ENCODE data around the gene ABLIM1.
"Not testable (repeated sequence)": the region's sequence is repeated elsewhere in the genome, so short reads cannot be mapped to it uniquely, and the experiment has no call there.

The ABLIM1 gene

DNA sequence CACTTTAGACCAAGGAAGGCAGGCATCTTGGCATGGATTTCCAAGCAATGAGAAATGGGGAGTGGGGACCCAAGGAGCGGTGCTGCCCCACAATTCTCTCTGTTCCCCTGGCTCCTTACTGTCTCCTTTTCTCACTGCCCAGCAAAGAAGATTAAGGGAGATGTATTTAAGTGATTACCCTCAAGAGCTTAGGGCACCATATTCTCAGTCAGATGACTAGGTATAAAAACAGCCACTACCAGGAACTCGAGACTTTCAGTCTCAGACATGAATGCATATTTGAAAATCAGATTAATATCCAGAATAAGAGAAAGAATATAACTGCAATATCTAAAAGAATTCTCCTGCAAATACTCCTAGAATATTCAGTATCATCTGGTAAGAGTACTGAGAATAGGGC lies at the start of gene ABLIM1:
Gene ABLIM1 (minus strand): TSS at position 101 of the 400 bp plus-strand sequence. CDS start 75 bp downstream, at position 26.
- DNase-seq: no peak

DNA sequence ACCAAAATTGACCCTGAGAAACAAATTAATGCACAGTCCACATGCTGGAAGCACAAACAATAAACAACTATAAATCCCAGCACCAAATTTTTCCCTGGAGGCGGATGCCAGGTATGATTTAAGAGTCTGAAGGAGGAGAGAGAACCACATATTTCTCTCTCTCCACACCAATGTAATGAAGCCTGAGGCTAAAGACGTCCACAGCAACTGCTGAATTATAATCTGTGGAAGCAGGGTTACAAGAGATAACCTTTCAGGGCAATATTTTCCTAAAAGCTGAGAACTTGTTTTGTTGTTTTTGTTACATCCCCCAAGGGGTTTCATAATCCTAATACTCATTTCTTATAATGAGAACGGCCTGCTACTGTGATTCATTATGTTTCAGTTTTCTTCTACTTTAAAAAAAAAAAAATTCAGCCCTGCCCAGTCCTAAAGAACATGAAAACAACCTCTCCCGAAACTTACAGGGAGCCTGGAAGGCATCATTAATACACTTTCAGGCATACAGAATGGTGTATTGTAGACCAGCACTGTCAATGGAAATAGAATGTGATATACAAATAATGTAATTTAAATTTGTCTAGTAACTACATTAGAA lies 48.5 kb upstream of the ABLIM1 start:
- DNase-seq: no peak

DNA sequence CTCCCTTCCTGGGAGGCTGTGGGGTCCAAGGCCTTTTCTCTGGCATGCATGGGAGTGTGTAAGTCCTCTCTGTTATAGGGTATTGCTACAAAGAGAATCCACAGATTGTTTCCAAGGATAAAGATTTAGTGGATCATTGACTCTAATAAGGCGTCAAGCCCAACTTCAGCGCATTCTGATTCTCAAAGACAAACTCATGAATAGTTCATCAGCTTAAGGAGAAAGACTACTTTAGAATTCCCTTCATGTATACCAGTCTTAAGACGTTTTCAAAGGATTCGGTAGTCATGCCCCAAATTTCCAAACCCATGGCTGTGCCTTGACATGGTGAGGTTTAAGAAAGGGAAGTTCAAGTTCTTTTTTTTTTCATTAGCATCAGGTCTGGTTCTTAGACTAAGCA lies 46.6 kb upstream of the ABLIM1 start:
- no peak for DNase-seq

DNA sequence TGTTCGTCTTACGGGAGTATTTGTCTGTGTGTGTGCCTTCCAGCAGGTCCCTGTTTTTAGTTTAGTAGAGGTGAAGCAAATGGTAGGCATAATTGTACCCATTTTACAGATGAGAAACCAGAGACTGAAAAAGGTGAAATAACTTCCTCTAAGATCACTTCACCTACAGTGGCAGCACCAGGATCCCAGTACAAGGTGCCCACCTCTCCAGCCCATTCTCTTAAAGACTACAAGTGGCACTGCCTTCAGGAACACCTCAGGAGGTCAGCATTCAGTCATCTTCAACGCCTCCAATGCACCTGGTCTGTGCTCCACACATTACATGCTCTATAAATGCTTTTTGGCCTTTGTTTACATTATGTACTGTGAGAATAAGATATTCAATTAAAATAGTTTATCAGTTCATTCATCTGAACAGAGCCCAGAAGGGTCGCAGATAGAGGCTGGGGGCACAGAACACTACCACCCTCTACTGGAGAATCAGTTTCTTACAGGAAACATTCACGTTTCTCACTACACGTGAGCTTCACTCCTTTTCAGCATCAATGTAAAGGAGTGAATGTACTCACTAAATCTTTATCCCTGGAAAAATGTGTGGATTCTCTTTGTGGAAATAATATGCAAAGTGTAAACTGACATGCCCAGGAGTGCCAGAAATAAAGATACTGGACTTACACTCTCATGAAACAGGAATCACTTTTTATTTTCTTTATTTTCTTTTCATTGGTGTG lies 45.5 kb upstream of the ABLIM1 start:
- peak; percentile 30 for DNase-seq

DNA sequence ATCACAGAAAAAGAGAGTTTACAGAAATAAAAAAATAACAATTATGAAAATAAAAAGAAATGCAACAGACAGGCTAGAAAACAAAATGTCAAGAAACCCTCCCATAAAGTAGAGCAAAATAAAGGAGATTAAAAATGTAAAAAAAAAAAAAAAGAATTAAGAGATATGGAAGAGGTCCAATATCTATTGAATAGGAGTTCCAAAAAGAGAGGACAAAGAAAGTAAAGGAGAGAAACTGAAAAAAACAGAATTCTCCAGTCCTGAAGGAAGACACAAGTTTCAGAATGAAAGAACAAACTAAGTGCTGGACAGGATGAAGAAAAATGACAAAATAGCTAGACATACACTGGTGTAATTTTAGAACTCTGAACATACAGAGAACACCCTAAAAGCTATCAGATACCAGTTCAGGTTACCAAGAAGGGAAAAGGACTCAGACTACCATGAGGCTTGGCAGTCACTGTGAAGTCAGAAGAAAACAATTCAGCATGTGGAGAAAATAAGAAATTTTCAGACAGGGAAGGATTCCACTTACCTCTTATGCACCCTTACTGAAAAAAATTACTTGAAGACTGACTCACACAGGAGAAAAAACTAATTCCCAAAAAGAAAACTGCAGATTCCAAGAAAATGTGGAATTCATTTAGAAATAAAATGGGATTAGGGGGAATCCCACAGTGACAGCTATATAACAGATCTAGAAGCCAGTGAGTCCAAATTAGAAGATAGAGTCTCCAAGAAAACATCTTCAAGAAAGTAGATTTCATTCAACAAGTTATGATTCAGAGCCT lies 40.4 kb upstream of the ABLIM1 start:
- no peak for DNase-seq

DNA sequence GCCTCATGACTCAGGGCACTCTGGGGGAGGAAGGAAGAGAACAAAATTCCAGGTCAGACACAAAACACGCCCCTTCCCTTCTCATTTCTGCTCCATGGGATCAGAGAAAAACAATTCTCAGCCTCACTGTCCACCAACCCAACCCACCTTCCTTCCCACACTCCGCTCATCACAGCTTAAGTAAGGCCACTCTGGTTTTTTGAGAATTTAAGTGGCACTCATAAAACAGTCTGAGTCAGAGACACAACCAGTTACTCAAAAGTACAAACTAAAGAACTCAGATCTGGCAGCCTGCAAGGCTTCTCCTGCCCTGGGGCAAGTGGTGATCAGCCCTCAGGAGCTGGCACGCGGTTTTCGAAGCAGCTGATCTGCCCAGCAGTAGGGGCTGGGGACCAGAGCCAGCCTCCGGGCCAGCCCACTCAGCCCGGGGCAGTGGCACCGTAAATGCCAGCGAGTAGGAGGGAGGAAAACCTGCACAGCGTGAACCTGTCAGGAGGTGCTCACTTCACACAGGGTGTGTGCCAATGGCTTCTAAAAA lies 39.1 kb upstream of the ABLIM1 start:
- no peak for DNase-seq

DNA sequence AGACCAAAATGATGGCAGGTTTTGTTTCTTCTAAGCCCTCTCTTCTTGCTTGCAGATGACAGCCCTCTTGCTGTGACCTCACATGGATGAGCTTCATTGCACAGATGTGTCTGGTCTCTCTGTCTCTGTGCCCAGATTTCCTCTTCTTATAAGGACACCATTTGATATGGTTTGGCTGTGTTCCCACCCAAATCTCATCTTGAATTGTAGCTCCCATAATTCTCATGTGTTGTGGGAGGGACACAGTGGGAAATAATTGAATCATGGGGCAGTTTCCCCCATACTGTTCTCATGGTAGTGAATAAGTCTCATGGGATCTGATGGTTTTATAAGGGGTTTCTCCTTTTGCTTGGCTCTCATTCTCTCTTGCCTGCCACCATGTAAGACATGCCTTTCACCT lies 38.2 kb upstream of the ABLIM1 start:
- not testable (repeated sequence) for DNase-seq

DNA sequence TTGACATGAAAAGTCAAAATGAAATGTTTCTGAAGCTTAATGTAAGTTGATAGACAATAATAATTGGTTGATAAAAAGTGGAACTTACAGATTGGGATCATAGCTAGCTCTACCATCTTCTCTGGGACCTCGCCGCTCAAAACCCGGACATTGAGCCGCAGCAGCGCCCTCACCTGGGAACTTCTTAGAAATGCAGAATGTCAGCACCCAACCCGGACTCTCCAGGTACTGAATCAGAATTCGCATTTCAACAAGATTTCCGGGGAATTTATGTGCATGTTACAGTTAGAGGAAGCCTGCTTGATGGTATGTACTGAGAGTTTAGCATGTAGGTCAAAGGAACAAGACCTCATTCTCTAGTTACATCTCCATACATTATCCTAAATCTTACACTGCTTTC lies 36.7 kb upstream of the ABLIM1 start:
- DNase-seq: peak; percentile 37

DNA sequence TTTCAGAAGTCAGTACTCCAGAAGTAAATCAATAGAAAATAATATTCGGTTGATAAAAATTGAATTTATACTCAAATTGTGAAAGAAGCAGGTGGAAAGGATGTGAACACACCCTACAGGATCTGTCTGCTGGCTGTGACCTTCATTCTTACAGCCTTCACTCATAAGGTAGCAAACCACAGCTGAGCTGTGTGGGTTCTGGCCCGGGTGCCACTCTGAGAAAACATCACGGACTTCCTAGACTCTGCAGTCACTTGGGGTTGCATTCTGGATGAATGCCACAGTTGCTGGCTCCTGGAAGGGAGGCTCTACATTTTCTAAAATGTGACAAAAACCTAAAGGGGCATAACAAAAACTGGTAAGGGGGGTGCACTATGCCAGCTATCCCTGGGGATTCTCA lies 36.0 kb upstream of the ABLIM1 start:
- no peak for DNase-seq

DNA sequence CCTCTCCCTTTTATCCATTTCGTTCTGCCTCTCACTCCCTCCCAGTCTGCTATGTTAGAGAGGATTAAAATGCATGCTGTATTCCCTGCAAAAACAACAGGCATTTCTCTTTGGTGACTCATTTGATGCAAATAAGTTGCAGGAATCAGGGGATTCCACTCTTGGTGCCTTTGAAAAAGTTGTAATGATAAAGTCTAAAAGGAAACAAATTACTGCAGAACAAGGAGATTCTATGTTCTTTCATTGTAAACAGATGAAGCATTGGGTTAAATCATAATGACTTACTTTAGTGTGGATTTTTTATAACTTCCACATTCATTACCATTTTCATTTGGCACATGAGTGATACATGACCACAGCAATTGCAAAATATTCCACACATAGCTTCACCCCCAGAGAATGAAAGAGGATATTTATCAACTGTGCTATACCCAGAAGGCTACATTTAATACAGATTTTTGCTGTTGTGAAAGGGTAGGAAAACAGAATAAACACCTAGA lies 33.4 kb upstream of the ABLIM1 start:
- DNase-seq: no peak

DNA sequence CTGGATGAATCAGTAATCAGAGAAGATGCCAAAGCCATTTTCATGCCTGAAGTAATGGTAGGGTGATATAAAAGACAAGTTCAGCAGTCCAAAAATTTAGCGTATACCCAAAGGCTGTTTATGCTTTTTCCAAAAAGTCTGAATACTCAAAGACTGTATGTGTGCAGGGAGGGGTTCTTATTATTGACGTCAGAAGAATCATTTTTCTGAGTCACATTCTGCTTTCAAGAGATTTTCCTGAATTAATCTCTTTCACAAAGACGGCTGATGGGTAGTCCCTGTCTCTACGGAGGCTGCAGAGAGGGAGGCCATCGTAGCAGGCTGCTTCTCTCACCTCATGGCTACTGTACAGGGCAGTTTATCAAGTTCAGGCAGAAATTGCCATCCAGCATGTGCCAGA lies 30.7 kb upstream of the ABLIM1 start:
- DNase-seq: no peak

DNA sequence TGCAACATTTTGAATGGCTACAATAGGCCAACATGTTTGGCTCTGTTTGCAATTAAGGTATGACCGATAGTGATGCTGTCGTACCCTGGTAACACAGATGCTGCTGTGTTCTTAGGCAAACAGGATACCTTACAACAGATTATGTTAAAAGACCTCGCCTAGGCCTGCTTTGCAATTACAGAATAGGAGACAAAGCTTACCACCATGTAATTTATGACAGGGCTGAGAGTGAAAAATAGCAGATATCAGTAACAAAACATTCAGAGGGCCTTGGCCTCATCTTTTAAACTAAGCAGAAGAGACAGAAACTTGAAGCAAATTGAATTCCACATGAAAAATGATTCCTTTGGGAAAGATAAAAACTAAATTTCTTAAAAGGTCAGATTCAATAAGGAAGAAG lies 29.4 kb upstream of the ABLIM1 start:
- no peak for DNase-seq

DNA sequence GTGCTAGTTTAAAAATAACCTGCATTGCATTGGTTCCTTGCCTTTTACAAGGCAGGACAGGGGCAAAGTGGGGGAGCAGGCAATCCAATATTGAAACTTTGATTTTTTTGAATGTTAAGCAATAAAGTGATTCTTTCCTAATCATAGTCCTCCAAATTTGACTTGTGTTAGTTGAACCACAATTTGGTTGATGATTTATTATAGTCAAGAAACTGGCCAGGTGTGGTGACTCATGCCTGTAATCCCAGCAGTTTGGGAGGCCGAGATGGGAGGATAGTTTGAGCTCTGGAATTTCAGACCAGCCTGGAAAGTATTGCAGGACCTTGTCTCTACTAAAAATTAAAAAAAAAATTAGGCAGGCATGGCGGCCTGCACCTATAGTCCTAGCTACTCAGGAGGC lies 27.9 kb upstream of the ABLIM1 start:
- no peak for DNase-seq

DNA sequence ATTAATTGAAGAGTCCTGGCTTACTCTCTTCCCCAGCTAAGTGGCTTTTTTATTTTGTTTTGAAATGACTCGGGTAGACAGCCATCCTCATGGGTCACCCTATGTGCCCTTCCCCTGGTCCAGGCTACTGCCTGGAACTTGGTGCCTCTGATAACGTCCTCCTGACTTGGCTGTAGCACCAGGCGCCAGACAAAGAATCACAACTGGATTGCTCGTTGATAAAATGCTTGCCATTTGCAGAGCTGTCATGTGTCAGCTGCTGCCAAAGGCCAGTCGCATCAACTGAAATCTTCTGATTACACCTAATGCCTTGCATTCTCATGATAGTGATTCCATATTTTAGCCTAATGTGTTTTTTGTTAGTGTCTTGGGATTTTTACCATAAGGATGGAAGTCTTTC lies 27.4 kb upstream of the ABLIM1 start:
- no peak for DNase-seq

DNA sequence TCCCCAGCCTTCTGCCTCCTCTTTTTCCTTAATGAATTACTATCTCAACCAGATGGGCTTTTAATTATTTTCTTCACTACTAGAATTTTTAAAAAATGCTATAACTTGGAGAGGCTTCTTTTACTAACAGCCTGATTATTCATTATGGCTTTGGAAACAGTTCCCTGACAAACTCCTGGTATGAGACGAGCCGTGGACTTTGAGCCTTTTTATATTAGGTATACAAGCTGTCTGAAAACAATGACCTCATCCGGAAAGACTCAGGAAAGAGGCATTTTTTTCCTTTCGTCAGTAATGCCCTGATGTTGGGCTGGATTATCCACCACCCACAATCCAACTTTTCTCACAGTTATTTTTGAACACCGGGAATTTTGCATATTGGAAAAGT lies 26.7 kb upstream of the ABLIM1 start:
- no peak for DNase-seq

DNA sequence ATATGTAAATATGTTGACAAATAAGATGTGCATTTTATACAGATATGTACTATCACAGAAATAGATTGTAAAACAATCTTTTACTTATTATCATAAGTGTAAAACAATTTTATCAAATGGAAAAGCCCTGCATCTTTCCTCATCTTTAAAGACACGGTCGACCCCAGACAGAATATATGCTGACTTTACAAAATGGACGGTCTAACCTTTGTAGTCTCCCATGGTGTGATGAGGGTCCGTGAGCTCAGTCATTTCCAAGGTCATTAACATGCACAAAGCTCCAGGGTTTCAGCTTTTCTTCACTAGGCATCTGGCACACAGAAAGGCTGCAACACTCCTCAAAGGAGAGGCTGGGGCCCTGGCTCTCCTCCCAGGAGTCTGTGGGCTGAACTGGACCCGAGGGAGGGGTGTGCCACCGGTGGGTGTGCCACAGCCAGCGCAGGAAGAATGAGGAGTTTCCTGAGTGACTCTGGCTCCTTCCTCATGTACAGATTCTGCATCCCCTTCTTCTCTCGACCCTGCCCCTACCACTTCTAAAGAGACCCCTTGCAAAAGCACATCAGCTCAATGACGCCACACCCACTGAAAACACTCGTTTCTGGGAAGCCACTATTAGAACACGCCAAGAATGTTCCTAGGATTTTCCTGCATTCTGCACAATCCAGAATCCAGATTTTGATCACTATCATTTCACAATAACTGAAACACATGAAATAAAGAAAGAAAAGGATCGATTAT lies 26.2 kb upstream of the ABLIM1 start:
- no peak for DNase-seq

DNA sequence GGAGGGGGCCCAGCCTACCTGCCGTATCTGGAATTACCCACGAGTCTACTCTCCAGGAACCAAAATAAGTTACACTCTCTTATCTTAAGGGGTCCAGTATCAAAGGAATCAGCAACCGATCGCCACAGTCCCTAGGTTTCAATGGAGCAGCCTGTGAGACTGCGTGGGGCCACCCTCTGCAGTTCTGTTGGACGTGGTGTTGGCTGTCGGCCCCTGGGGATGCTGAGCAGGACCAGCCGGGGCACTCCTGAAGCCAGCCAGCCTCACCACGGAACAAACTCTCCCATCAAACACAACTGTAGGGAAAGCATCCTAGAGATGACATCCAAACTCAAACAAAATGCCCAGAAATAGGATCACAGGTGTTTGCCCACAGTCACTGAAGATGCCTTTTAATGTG lies 25.5 kb upstream of the ABLIM1 start:
- no peak for DNase-seq

DNA sequence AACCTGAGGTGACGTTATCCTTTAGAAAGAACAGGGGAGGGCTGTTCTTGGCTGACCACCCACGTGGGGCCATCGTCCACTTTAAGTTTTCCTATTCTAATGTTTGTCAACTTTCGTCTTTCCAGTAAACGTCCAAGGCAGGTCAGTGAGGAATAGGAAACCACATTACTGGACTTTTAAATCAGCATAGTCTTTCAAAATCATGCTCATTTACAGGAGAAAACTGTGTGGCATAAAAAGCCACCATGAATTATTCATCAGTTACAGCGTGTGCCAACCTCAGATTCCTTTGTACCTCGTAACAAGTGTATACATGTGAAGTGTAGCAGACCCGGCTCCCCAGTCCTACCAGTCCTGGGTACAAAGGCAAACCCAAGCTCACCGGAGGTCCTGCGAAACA lies 25.1 kb upstream of the ABLIM1 start:
- DNase-seq: no peak

DNA sequence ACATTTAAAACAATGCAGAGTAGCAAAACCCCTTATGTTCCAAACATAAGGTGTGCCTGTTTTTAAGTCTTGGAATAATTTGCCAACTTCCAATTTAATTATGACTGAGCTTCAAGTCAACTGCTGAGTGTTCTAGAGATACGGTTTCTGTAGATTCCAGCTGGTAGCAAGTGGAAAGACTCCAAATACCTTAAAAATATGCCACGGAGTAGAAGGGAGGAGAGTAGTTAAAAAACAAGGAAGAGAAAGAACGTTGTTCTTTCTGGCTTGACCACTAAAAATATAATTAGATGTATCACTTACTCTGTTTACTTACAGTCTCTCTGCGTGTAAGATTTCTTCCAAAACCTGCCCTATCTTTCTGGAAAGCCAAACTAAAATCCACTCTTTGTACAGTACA lies 24.5 kb upstream of the ABLIM1 start:
- no peak for DNase-seq

DNA sequence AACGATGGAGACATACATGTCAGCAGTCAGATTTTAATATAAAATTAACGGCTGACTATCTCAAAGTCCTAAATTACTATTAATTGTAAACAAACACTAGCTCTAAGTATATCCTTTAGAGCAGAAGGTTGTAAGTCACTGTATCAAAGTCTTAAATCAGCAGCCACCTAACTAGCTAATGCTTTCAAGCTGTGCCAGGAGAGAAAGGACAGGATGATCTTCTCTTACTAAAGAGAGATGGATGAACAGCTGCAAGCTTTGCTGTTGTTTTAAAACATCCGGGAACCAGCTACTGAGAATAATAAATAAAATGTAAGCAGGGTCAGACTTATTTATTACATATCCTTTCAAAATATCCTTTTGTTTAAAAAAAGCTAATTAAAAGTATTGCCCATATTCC lies 24.0 kb upstream of the ABLIM1 start:
- DNase-seq: no peak

DNA sequence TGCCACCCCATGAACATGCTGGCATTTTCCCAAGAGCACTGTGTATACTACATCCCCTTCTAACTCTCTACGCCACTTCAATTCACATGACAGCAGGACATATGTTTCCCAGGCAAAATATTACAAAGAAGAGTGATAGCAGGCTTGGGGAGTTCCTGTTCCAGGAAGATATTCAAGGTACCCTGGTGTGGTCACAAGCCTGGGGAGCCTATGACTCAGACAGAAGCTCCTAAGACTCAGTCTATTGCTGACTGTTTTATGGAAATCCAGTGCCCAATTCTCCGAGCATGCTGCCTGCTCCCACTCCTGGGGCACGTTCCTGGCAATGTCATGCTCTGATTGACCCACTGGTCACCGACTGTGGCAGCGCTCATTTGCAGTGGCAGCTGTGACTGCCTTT lies 23.5 kb upstream of the ABLIM1 start:
- no peak for DNase-seq

DNA sequence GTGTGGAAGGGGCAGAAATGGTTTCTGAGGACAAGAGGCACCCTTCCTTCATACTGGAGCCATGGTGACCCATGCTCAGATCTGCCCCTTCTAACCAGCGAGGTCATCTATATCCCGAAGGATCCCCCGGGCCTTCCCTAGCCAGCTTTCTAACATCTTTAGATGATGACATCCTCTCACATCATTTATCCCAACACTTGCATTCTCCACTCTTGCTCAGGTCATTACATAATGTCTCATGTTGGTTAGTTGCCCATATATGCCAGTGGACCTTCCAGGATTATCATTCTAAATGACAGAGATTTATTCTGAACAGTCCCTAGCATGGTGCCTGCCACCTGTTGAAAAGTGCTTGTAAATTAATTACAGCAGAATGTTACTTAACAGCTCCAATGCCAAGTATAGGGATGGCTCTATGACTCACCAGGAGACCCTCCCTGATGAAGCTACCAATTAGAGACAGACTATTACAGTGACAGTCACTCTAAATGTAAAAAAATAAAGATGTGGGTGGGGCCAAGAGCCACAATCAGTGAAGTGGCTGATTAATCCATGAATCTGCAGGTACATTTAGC lies 22.6 kb upstream of the ABLIM1 start:
- no peak for DNase-seq

DNA sequence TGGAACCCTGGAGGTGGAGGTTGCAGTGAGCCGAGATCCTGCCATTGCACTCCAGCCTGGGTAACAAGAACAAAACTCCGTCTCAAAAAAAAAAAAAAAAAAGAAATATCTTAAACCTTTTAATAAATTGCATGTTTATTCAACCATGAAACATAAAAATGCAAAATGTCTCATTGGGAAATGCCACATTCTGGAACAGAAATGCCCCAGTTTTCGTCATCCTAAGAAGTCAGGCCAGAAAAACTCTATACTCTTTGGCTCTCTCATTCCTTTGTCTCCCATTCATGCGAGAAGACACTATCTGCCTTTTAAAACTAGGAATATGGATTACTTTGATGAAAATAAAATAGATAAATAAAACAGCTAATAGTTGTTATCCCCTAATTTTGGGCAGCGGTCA lies 21.5 kb upstream of the ABLIM1 start:
- no peak for DNase-seq
